Erythroblast (primary cell): ENCODE results near the gene TMEM242.

ENCODE experiments used
- GATA1 ChIP-seq: IDR thresholded peaks from 2 replicates; pipeline ENCODE4 v1.6.1; 2011; ENCODE audit warnings: low read depth, mild to moderate bottlenecking, control low read depth, low read length, moderate library complexity
- POLR2A ChIP-seq: IDR thresholded peaks from 2 replicates; pipeline ENCODE4 v1.6.1; 2011; ENCODE audit warnings: mild to moderate bottlenecking, low read length

GRCh38 chr6:157280157-157280556, 43.2 kb downstream of the TMEM242 start:
- TF ChIP-seq POLR2A (no peak), GATA1 (no peak)
